Activated naive CD4-positive, alpha-beta T cell treated with anti-CD3 and anti-CD28 coated beads for 36 hours (primary cell): ENCODE data around the gene MET. TPM values are rescaled to one million over a fixed set of nuclear protein-coding genes. Genes with fewer than 3 reads are reported as not detected.

Source experiments
- CTCF ChIA-PET: fragments of 350-600 bp; sonication (Branson Sonifier 250); formaldehyde crosslinking; loops from one replicate; lab custom pipeline; 2021; ENCODE audit warnings: antibody characterized with exemption; lab: Charles Lee
- DNase-seq: peaks from one replicate; pipeline ENCODE4 v3.0.0-alpha.2; 2020
- H3K27ac Mint-ChIP-seq: one replicate; pipeline ENCODE4 v1.8.0; 2021; ENCODE audit warnings: mild to moderate bottlenecking, mixed read lengths
- H3K27me3 Mint-ChIP-seq: one replicate; pipeline ENCODE4 v1.8.0; 2021; ENCODE audit warnings: low read depth, mixed read lengths
- H3K36me3 Mint-ChIP-seq: one replicate; pipeline ENCODE4 v1.8.0; 2021; ENCODE audit warnings: low read depth, mixed read lengths
- H3K4me1 Mint-ChIP-seq: one replicate; pipeline ENCODE4 v1.8.0; 2021; ENCODE audit warnings: low read depth, mixed read lengths
- H3K4me3 Mint-ChIP-seq: one replicate; pipeline ENCODE4 v1.8.0; 2021; ENCODE audit warnings: mild to moderate bottlenecking, moderate library complexity, mixed read lengths
- H3K9me3 Mint-ChIP-seq: one replicate; pipeline ENCODE4 v1.8.0; 2021; ENCODE audit warnings: mixed read lengths
- intact Hi-C: fragments of 100-400 bp; cut with micrococcal nuclease; formaldehyde crosslinking; loops from one replicate; pipeline ENCODE4 v1.15.1; 2023
- total RNA-seq, 2 experiments: library from RNA; stranded (reverse); gene quantifications; one replicate each; pipeline ENCODE4 v1.2.3, GENCODE V29; 2021

MET gene
- total RNA-seq, 2 experiments from 2014 or later: 0.42 to 0.52 TPM

GRCh38 chr7:116670409-116671015 lies 1.5 kb upstream of the MET start:
- Mint-ChIP-seq H3K4me1 (peaks cover 2% of the 10 kb centered on the region), H3K4me3 (no peak overlapping the region), H3K36me3 (no peaks in the 10 kb centered on the region), H3K9me3 (no peaks in the 10 kb centered on the region), H3K27ac (no peak overlapping the region), H3K27me3 (peaks cover 53% of the 10 kb centered on the region)
- no peak for DNase-seq
- intact Hi-C loops: loop anchor here (1.0 to 10.0 kb wide), 6 partner anchors 78 to 496 kb away; no protein-coding TSS in a partner anchor
- CTCF ChIA-PET: interaction anchor here (0.7 to 0.9 kb wide), 2 partner anchors 78 to 395 kb away, joined by 3 read pairs; no protein-coding TSS in a partner anchor

- intact Hi-C loops: loop anchor here (1.0 to 10.0 kb wide), 6 partner anchors 79 to 496 kb away; no protein-coding TSS in a partner anchor
- Mint-ChIP-seq H3K27ac (no peak overlapping the region), H3K9me3 (no peaks in the 10 kb centered on the region), H3K4me1 (peaks cover 2% of the 10 kb centered on the region), H3K36me3 (no peaks in the 10 kb centered on the region), H3K4me3 (no peak overlapping the region), H3K27me3 (peaks cover 51% of the 10 kb centered on the region)
- CTCF ChIA-PET: interaction anchor here (0.7 to 0.9 kb wide), 3 partner anchors 79 to 396 kb away, joined by 3 read pairs; no protein-coding TSS in a partner anchor
- no peak for DNase-seq
Observed at GRCh38 chr7:116671111-116671510, 885 bp upstream of the MET start.

- CTCF ChIA-PET: interaction anchor here (1.5 kb wide), 1 partner anchor 112 kb away, joined by 3 read pairs; no protein-coding TSS in a partner anchor
- no peak for DNase-seq
- Mint-ChIP-seq H3K9me3 (no peaks in the 10 kb centered on the region), H3K36me3 (no peaks in the 10 kb centered on the region), H3K27me3 (peaks cover 52% of the 10 kb centered on the region), H3K4me1 (peaks cover 2% of the 10 kb centered on the region), H3K4me3 (no peak overlapping the region), H3K27ac (no peak overlapping the region)
- intact Hi-C loops: loop anchor here (5.0 to 10.0 kb wide), 3 partner anchors 81 to 498 kb away; no protein-coding TSS in a partner anchor
Observed at GRCh38 chr7:116672596-116673456, 830 bp downstream of the MET start.

- CTCF ChIA-PET: no interaction called here
- Mint-ChIP-seq H3K4me3 (no peak overlapping the region), H3K27me3 (peaks cover 54% of the 10 kb centered on the region), H3K36me3 (no peaks in the 10 kb centered on the region), H3K4me1 (peaks cover 2% of the 10 kb centered on the region), H3K9me3 (no peaks in the 10 kb centered on the region), H3K27ac (no peak overlapping the region)
- intact Hi-C loops: loop anchor here (5.0 to 10.0 kb wide), 3 partner anchors 81 to 499 kb away; no protein-coding TSS in a partner anchor
- DNase-seq: no peak
Observed at GRCh38 chr7:116673457-116673865, 1.5 kb downstream of the MET start.

- Mint-ChIP-seq H3K4me3 (no peak overlapping the region), H3K4me1 (peaks cover 5% of the 10 kb centered on the region), H3K36me3 (no peaks in the 10 kb centered on the region), H3K9me3 (no peaks in the 10 kb centered on the region), H3K27ac (no peak overlapping the region), H3K27me3 (peaks cover 48% of the 10 kb centered on the region)
- CTCF ChIA-PET: interaction anchor here (0.5 kb wide), 1 partner anchor 12 kb away, joined by 3 read pairs; no protein-coding TSS in a partner anchor
- intact Hi-C loops: loop anchor here (5.0 to 10.0 kb wide), 4 partner anchors 82 to 500 kb away; no protein-coding TSS in a partner anchor
- DNase-seq: no peak
Observed at GRCh38 chr7:116674508-116675173, 2.6 kb downstream of the MET start.

- H3K27me3 Mint-ChIP-seq: peaks cover 41% of the 10 kb centered on the region
- H3K4me3 Mint-ChIP-seq: no peak overlapping the region
- no peaks in the 10 kb centered on the region for H3K9me3 Mint-ChIP-seq
- H3K27ac Mint-ChIP-seq: no peak overlapping the region
- H3K36me3 Mint-ChIP-seq: no peaks in the 10 kb centered on the region
- H3K4me1 Mint-ChIP-seq: peaks cover 9% of the 10 kb centered on the region
- intact Hi-C loops: loop anchor here (5.0 to 10.0 kb wide), 3 partner anchors 336 to 501 kb away; no protein-coding TSS in a partner anchor
- CTCF ChIA-PET: interaction anchor here (0.7 to 1.1 kb wide), 3 partner anchors 8 to 90 kb away, joined by 3 to 6 read pairs (median 3); no protein-coding TSS in a partner anchor
- DNase-seq: no peak
Observed at GRCh38 chr7:116675812-116676355, 3.9 kb downstream of the MET start.

- DNase-seq: no peak
- Mint-ChIP-seq H3K4me1 (peaks cover 6% of the 10 kb centered on the region), H3K27me3 (peaks cover 23% of the 10 kb centered on the region), H3K36me3 (no peaks in the 10 kb centered on the region), H3K4me3 (no peak overlapping the region), H3K27ac (no peak overlapping the region), H3K9me3 (no peaks in the 10 kb centered on the region)
- CTCF ChIA-PET: no interaction called here
- intact Hi-C loops: loop anchor here (1.0 to 10.0 kb wide), 4 partner anchors 109 to 504 kb away; no protein-coding TSS in a partner anchor
Observed at GRCh38 chr7:116678780-116679179, 6.8 kb downstream of the MET start.

- Mint-ChIP-seq H3K4me3 (no peak overlapping the region), H3K36me3 (no peaks in the 10 kb centered on the region), H3K9me3 (no peaks in the 10 kb centered on the region), H3K27ac (no peak overlapping the region), H3K27me3 (peaks cover 25% of the 10 kb centered on the region), H3K4me1 (peaks cover 6% of the 10 kb centered on the region)
- intact Hi-C loops: loop anchor here (1.0 to 10.0 kb wide), 4 partner anchors 108 to 505 kb away; no protein-coding TSS in a partner anchor
- DNase-seq: no peak
- CTCF ChIA-PET: interaction anchor here (0.7 kb wide), 1 partner anchor 60 kb away, joined by 3 read pairs; no protein-coding TSS in a partner anchor
Observed at GRCh38 chr7:116679500-116679899, 7.5 kb downstream of the MET start.

GRCh38 chr7:116683786-116684185 lies 11.8 kb downstream of the MET start:
- Mint-ChIP-seq H3K27ac (no peak overlapping the region), H3K4me1 (peaks cover 6% of the 10 kb centered on the region), H3K27me3 (peaks cover 27% of the 10 kb centered on the region), H3K36me3 (no peaks in the 10 kb centered on the region), H3K9me3 (no peaks in the 10 kb centered on the region), H3K4me3 (no peak overlapping the region)
- CTCF ChIA-PET: no interaction called here
- no peak for DNase-seq
- intact Hi-C loops: no loop called here

- Mint-ChIP-seq H3K9me3 (no peaks in the 10 kb centered on the region), H3K36me3 (no peaks in the 10 kb centered on the region), H3K27me3 (peaks cover 29% of the 10 kb centered on the region), H3K27ac (no peak overlapping the region), H3K4me1 (no peaks in the 10 kb centered on the region), H3K4me3 (no peak overlapping the region)
- DNase-seq: no peak
- intact Hi-C loops: no loop called here
- CTCF ChIA-PET: interaction anchor here (0.8 kb wide), 1 partner anchor 297 kb away, joined by 3 read pairs; no protein-coding TSS in a partner anchor
Observed at GRCh38 chr7:116686033-116686432, 14.0 kb downstream of the MET start.

- Mint-ChIP-seq H3K9me3 (no peaks in the 10 kb centered on the region), H3K27ac (no peak overlapping the region), H3K27me3 (peaks cover 30% of the 10 kb centered on the region), H3K4me3 (no peak overlapping the region), H3K4me1 (no peaks in the 10 kb centered on the region), H3K36me3 (no peaks in the 10 kb centered on the region)
- no peak for DNase-seq
- intact Hi-C loops: no loop called here
- CTCF ChIA-PET: interaction anchor here (0.7 to 0.8 kb wide), 2 partner anchors 13 to 298 kb away, joined by 3 read pairs; no protein-coding TSS in a partner anchor
Observed at GRCh38 chr7:116686812-116687419, 14.9 kb downstream of the MET start.
